Tibial artery (tissue), 4 donors: Measurements from ENCODE around the gene VENTX.
A peak's percentile ranks its signal among the peaks of the same experiment; 100 is the strongest.

Experiments
- DNase-seq, 2 donors: peaks; one replicate each; pipeline ENCODE4 v3.0.0-alpha.2; 2019
- H3K27ac ChIP-seq, 2 donors: fragments of 200-600 bp; sonication (generic) in 1 of 2; 1 replicate in 1 of 2; 2 replicates in 1 of 2; pipeline ENCODE4 v1.5.1; 2018 to 2019; ENCODE audit warnings: mild to moderate bottlenecking in 1 of 2
- H3K27me3 ChIP-seq, 2 donors: fragments of 200-600 bp; sonication (generic) in 1 of 2; one replicate each; pipeline versions ENCODE4 v1.5.1 to v1.6.0; 2016 to 2019
- H3K36me3 ChIP-seq, 3 donors: fragments of 200-600 bp; sonication (generic) in 2 of 3; one replicate each; pipeline ENCODE4 v1.5.1; 2016 to 2019; ENCODE audit warnings: mild to moderate bottlenecking in 2 of 3
- H3K4me1 ChIP-seq, 4 donors: fragments of 200-600 bp; sonication (generic) in 2 of 4; 1 replicate in 3 of 4; 2 replicates in 1 of 4; pipeline ENCODE4 v1.5.1; 2016 to 2019
- H3K4me3 ChIP-seq, 2 donors: fragments of 200-600 bp; sonication (generic) in 1 of 2; 1 replicate in 1 of 2; 2 replicates in 1 of 2; pipeline ENCODE4 v1.5.1; 2018 to 2019; ENCODE audit warnings: mild to moderate bottlenecking in 2 of 2
- H3K9me3 ChIP-seq, 3 donors: fragments of 200-600 bp; sonication (generic) in 1 of 3; one replicate each; pipeline ENCODE4 v1.5.1; 2016 to 2019
- intact Hi-C: fragments of 100-400 bp; cut with DNase I; formaldehyde crosslinking; loops from one replicate; pipeline ENCODE4 v1.15.0; 2023; ENCODE audit warnings: low total_unique reads
- TF ChIP-seq, protein P1 (sequence below), 2 experiments: fragments of 200-600 bp in 1 of 2; fragments of 450-650 bp in 1 of 2; IDR thresholded peaks; one replicate each; pipeline ENCODE4 v1.5.1; 2017 to 2019; ENCODE audit warnings: antibody characterized with exemption in 2 of 2, mild to moderate bottlenecking in 1 of 2, moderate library complexity in 1 of 2

Gene VENTX

GRCh38 chr10:133237588-133238465, at the start of gene VENTX:
Gene VENTX, plus strand, starts transcription at chr10:133237855. Its CDS starts 60 bp downstream, at chr10:133237915.
- Histone ChIP-seq H3K9me3 (peaks cover 0 to 3% (median 0%) of the 10 kb centered on the region in 3 donors), H3K27me3 (peaks cover 0 to 89% of the 10 kb centered on the region in 2 donors), H3K4me1 (peaks cover 0 to 32% (median 22%) of the 10 kb centered on the region in 4 donors), H3K36me3 (no peaks in the 10 kb centered on the region), H3K27ac (no peak within 1 kb of the TSS), H3K4me3 (peak within 1 kb of the TSS; percentile 16 to 32)
- no peak for DNase-seq
- TF ChIP-seq, protein P1, sequence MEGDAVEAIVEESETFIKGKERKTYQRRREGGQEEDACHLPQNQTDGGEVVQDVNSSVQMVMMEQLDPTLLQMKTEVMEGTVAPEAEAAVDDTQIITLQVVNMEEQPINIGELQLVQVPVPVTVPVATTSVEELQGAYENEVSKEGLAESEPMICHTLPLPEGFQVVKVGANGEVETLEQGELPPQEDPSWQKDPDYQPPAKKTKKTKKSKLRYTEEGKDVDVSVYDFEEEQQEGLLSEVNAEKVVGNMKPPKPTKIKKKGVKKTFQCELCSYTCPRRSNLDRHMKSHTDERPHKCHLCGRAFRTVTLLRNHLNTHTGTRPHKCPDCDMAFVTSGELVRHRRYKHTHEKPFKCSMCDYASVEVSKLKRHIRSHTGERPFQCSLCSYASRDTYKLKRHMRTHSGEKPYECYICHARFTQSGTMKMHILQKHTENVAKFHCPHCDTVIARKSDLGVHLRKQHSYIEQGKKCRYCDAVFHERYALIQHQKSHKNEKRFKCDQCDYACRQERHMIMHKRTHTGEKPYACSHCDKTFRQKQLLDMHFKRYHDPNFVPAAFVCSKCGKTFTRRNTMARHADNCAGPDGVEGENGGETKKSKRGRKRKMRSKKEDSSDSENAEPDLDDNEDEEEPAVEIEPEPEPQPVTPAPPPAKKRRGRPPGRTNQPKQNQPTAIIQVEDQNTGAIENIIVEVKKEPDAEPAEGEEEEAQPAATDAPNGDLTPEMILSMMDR (IDR thresholded peaks at IDR 0.05), result no peak
- intact Hi-C loops, result no loop called here

DNA sequence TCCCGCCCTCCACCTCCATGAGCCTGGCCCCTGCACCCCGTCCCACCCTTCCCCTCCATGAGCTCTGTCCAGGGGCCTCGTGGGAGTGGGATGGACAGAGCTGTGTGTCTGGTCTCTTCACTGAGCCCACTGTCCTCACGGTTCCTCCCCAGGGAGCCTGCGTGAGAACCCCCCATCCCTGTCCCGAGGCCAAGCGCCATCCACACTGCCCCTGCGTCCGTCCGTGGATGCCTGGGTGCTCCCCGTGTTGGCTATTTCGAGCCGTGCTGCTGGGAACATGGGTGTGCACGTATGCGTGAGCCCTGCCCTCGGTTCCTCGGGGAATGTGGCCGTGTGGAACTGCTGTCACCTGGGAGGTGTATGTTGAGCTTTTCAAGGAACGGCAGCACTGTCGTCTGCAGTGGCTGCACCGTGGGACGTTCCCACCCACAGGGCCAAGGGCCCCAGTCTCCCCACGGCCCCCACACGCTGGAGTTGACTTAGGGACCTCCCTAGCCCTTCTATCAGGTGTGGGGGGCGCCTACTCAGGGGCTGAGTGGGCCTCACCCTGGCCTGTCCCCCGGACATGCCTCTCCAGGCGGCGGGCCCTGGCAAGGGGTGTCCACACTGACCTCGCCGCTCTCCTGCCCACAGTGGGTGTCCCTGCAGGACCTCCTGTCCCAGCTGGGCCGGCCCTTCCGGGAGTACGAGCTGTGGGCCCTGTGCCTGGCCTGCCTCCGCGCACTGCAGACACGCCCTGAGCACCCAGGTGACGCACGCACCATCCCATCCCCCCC, 49.6 kb upstream of the VENTX start:
- H3K36me3 ChIP-seq, result no peaks in the 10 kb centered on the region
- H3K9me3 ChIP-seq, result peaks cover 0 to 7% (median 6%) of the 10 kb centered on the region in 3 donors
- no peak overlapping the region for H3K27ac ChIP-seq
- no peak overlapping the region for H3K4me3 ChIP-seq
- TF ChIP-seq, protein P1 (IDR thresholded peaks at IDR 0.05), result no peak
- no peak for DNase-seq
- H3K4me1 ChIP-seq, result no peaks in the 10 kb centered on the region
- peaks cover 0 to 41% of the 10 kb centered on the region in 2 donors for H3K27me3 ChIP-seq
- intact Hi-C loops, result no loop called here

GRCh38 chr10:133189256-133189655, 48.4 kb upstream of the VENTX start:
- peaks cover 0 to 41% of the 10 kb centered on the region in 2 donors for H3K27me3 ChIP-seq
- no peaks in the 10 kb centered on the region for H3K36me3 ChIP-seq
- no peak overlapping the region for H3K27ac ChIP-seq
- TF ChIP-seq, protein P1 (IDR thresholded peaks at IDR 0.05), result no peak
- no peak for DNase-seq
- intact Hi-C loops, result no loop called here
- peaks cover 0 to 14% (median 6%) of the 10 kb centered on the region in 3 donors for H3K9me3 ChIP-seq
- no peaks in the 10 kb centered on the region for H3K4me1 ChIP-seq
- no peak overlapping the region for H3K4me3 ChIP-seq

- Histone ChIP-seq H3K4me1 (no peaks in the 10 kb centered on the region), H3K4me3 (no peak overlapping the region), H3K9me3 (peaks cover 0 to 17% (median 6%) of the 10 kb centered on the region in 3 donors), H3K27me3 (peaks cover 0 to 41% of the 10 kb centered on the region in 2 donors), H3K36me3 (no peaks in the 10 kb centered on the region), H3K27ac (no peak overlapping the region)
- TF ChIP-seq, protein P1 (IDR thresholded peaks at IDR 0.05), result no peak
- intact Hi-C loops, result no loop called here
- DNase-seq, result no peak
Observed at GRCh38 chr10:133189726-133190125, 47.9 kb upstream of the VENTX start.

DNA sequence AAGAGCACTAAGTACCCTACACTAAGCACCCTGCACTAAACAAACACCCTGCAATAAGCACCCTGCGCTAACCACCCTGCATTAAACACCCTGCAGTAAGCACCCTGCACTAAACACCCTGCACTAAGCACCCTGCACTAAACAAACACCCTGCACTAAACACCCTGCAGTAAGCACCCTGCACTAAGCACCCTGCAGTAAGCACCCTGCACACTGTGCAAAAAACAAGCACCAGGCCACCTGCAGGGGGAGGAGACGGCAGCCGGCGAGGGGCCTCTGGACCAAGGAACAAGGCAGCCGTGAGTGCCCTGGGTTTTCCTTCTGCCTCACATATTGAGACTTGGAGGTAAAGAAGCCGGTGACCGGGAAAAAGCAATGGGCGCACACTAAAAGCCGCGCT, 47.4 kb upstream of the VENTX start:
- Histone ChIP-seq H3K4me3 (no peak overlapping the region), H3K27me3 (peaks cover 0 to 41% of the 10 kb centered on the region in 2 donors), H3K36me3 (no peaks in the 10 kb centered on the region), H3K9me3 (peaks cover 0 to 22% (median 6%) of the 10 kb centered on the region in 3 donors), H3K4me1 (no peaks in the 10 kb centered on the region), H3K27ac (no peak overlapping the region)
- intact Hi-C loops, result no loop called here
- TF ChIP-seq, protein P1 (IDR thresholded peaks at IDR 0.05), result no peak
- no peak for DNase-seq
